ENCODE data around the gene PTPN23.

DNA sequence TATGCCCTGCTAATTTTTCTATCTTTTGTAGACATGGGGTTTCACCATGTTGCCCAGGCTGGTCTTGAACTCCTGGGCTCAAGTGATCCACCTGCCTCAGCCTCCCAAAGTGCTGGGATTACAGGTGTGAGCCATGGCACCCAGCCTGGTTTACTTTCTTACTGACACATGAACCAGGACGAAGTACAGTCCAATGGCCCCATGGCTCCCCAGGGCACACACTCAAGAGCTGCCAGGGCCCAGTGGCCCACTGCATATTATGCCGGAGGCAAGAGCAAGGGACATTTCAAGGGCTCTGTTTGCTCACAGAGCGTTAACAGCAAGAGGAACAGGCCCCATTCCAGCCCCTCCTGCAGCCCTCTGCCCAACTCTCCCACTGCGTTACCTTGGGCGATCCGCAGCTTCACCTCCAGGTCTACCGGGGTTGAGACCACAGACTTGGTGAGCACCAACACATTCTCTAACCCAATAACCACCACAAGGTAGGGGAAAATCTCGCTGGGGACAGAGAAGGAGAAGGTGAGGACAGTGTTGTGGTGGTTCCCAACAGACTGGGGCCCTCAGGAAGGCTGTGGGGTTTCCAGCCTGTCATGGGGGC lies 42.8 kb downstream of the PTPN23 start:
- TF ChIP-seq, protein P1, sequence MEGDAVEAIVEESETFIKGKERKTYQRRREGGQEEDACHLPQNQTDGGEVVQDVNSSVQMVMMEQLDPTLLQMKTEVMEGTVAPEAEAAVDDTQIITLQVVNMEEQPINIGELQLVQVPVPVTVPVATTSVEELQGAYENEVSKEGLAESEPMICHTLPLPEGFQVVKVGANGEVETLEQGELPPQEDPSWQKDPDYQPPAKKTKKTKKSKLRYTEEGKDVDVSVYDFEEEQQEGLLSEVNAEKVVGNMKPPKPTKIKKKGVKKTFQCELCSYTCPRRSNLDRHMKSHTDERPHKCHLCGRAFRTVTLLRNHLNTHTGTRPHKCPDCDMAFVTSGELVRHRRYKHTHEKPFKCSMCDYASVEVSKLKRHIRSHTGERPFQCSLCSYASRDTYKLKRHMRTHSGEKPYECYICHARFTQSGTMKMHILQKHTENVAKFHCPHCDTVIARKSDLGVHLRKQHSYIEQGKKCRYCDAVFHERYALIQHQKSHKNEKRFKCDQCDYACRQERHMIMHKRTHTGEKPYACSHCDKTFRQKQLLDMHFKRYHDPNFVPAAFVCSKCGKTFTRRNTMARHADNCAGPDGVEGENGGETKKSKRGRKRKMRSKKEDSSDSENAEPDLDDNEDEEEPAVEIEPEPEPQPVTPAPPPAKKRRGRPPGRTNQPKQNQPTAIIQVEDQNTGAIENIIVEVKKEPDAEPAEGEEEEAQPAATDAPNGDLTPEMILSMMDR (IDR thresholded peaks at IDR 0.05), result no peak
- TF ChIP-seq POLR2A (IDR thresholded peaks at IDR 0.05) (no peak), POLR2AphosphoS5 (IDR thresholded peaks at IDR 0.05; ENCODE audit: insufficient read depth in 1 of 2, low read depth in 1 of 2) (no peak)

Measured in vagina (tissue), 2 donors.